Keratinocyte (primary cell): Measurements from ENCODE around the gene TRAIP. TPM values are rescaled to one million over a fixed set of nuclear protein-coding genes. Genes with fewer than 3 reads are reported as not detected.

Experiments
- DNase-seq: peaks from one replicate; pipeline ENCODE4 v3.0.0-alpha.2; 2011; ENCODE audit warnings: low read depth, missing footprints, low spot score
- FAIRE-seq: peaks from 2 replicates; lab custom pipeline; 2011; peaks lifted over from hg19 to GRCh38; lab: Jason Lieb, UNC
- H2AFZ ChIP-seq: 2 replicates; pipeline ENCODE4 v1.6.0; 2012; ENCODE audit warnings: low read length, control low read depth, inconsistent platforms; ENCODE audit not compliant: control insufficient read depth
- H3K27ac ChIP-seq: 2 replicates; pipeline ENCODE4 v1.5.1; 2011; ENCODE audit warnings: low read length; ENCODE audit not compliant: control insufficient read depth, insufficient read depth
- H3K27me3 ChIP-seq: 3 replicates; pipeline ENCODE4 v1.6.0; 2011; ENCODE audit warnings: low read length; ENCODE audit not compliant: control insufficient read depth, insufficient read depth; ENCODE audit errors: extremely low read depth
- H3K36me3 ChIP-seq, 2 experiments: 2 replicates in 1 of 2; 3 replicates in 1 of 2; pipeline ENCODE4 v1.5.1; 2011; ENCODE audit warnings: low read length in 2 of 2, mild to moderate bottlenecking in 1 of 2; ENCODE audit not compliant: control insufficient read depth in 2 of 2, insufficient read depth in 2 of 2; ENCODE audit errors: extremely low read depth in 1 of 2
- H3K4me1 ChIP-seq: 3 replicates; pipeline ENCODE4 v1.5.1; 2011; ENCODE audit warnings: low read length; ENCODE audit not compliant: control insufficient read depth, insufficient read depth; ENCODE audit errors: extremely low read depth
- H3K4me2 ChIP-seq: 3 replicates; pipeline ENCODE4 v1.6.0; 2011; ENCODE audit warnings: low read depth, low read length; ENCODE audit not compliant: control insufficient read depth, insufficient read depth; ENCODE audit errors: extremely low read depth
- H3K4me3 ChIP-seq, 3 experiments: fragments of 200-600 bp in 1 of 3; sonication (generic) in 1 of 3; 2 replicates in 2 of 3; 3 replicates in 1 of 3; pipeline ENCODE4 v1.5.1; 2011 to 2016; ENCODE audit warnings: low read length in 3 of 3, mild to moderate bottlenecking in 3 of 3, control low read depth in 2 of 3, inconsistent platforms in 1 of 3, low read depth in 1 of 3, mixed read lengths in 1 of 3, mixed run types in 1 of 3, moderate library complexity in 1 of 3; ENCODE audit not compliant: control insufficient read depth in 2 of 3, insufficient read depth in 2 of 3; ENCODE audit errors: extremely low read depth in 1 of 3
- H3K79me2 ChIP-seq: 2 replicates; pipeline ENCODE4 v1.6.0; 2012; ENCODE audit warnings: low read length; ENCODE audit not compliant: control insufficient read depth, insufficient read depth
- H3K9ac ChIP-seq: 3 replicates; pipeline ENCODE4 v1.6.0; 2011; ENCODE audit warnings: low read length; ENCODE audit not compliant: control insufficient read depth, insufficient read depth; ENCODE audit errors: extremely low read depth
- H3K9me1 ChIP-seq: 3 replicates; pipeline ENCODE4 v1.6.0; 2011; ENCODE audit warnings: low read length; ENCODE audit not compliant: control insufficient read depth, insufficient read depth; ENCODE audit errors: extremely low read depth
- H3K9me3 ChIP-seq: 2 replicates; pipeline ENCODE4 v1.5.1; 2012; ENCODE audit warnings: low read depth, low read length; ENCODE audit not compliant: control insufficient read depth
- H4K20me1 ChIP-seq: 3 replicates; pipeline ENCODE4 v1.6.0; 2011; ENCODE audit warnings: low read length; ENCODE audit not compliant: control insufficient read depth, insufficient read depth; ENCODE audit errors: extremely low read depth
- CTCF ChIP-seq, 3 experiments: IDR thresholded peaks in 1 of 3; conservative IDR thresholded peaks in 1 of 3; optimal IDR thresholded peaks in 1 of 3; 2 replicates in 2 of 3; 3 replicates in 1 of 3; pipeline versions ENCODE3 to v1.5.1; 2011; ENCODE audit warnings: low read length in 3 of 3, mild to moderate bottlenecking in 3 of 3, moderate library complexity in 2 of 3, control low read depth in 1 of 3, inconsistent platforms in 1 of 3; ENCODE audit not compliant: insufficient read depth in 2 of 3; ENCODE audit errors: extremely low read depth in 1 of 3
- EZH2 ChIP-seq: IDR thresholded peaks from one replicate; pipeline ENCODE4 v1.6.1; 2012; ENCODE audit warnings: inconsistent platforms, mild to moderate bottlenecking, low read length, moderate library complexity
- dilution Hi-C: fragments of 300-500 bp; cut with MboI; formaldehyde crosslinking; loops from one replicate; pipeline ENCODE4 v1.7.0; 2020; ENCODE audit warnings: low sequenced_read_pairs; ENCODE audit not compliant: extremely low pct_ligation_motif_present
- polyA plus RNA-seq, 5 experiments: library from polyadenylated mRNA; depleted of rRNA in 3 of 5; stranded (reverse) in 3 of 5; stranded (forward) in 1 of 5; unstranded in 1 of 5; fragments of >200 nt; gene quantifications; 1 replicate in 1 of 5; 2 replicates in 3 of 5; 3 replicates in 1 of 5; pipeline versions ENCODE4 v1.2.1 to v1.2.3, GENCODE V29; 2011 to 2012; ENCODE audit warnings: missing spikeins in 2 of 5, low read depth in 1 of 5, low replicate concordance in 1 of 5

The TRAIP gene
- polyA plus RNA-seq, 1 donor (not counting 4 experiments of a cell fraction or from before 2014, with no cell fraction given): 5.8 TPM

GRCh38 chr3:49788056-49788455 lies 68.3 kb downstream of the TRAIP start:
- H3K9me1 ChIP-seq: no peaks in the 10 kb centered on the region
- H2AFZ ChIP-seq: no peak overlapping the region
- TF ChIP-seq EZH2 (no peak), CTCF (optimal IDR thresholded peaks at IDR 0.05 in 1 of 3, IDR thresholded peaks at IDR 0.05 in 1 of 3, conservative IDR thresholded peaks at IDR 0.05 in 1 of 3; ENCODE audit: extremely low read depth in 1 of 3, insufficient read depth in 2 of 3, low read length in 3 of 3) (no peak)
- peaks cover 12% of the 10 kb centered on the region for H3K4me1 ChIP-seq
- no peak overlapping the region for H3K27ac ChIP-seq
- no peaks in the 10 kb centered on the region for H3K27me3 ChIP-seq
- no peak overlapping the region for H3K4me3 ChIP-seq
- H3K9ac ChIP-seq: no peak overlapping the region
- FAIRE-seq (no peak), DNase-seq (no peak)
- H3K36me3 ChIP-seq: peaks cover 0 to 3% of the 10 kb centered on the region in 2 experiments
- no peaks in the 10 kb centered on the region for H4K20me1 ChIP-seq
- peaks cover 26% of the 10 kb centered on the region for H3K79me2 ChIP-seq
- H3K9me3 ChIP-seq: no peaks in the 10 kb centered on the region
- H3K4me2 ChIP-seq: no peak overlapping the region
- dilution Hi-C loops: no loop called here

GRCh38 chr3:49787536-49787935 lies 68.8 kb downstream of the TRAIP start:
- H3K79me2 ChIP-seq: peaks cover 28% of the 10 kb centered on the region
- no peaks in the 10 kb centered on the region for H4K20me1 ChIP-seq
- FAIRE-seq (no peak), DNase-seq (no peak)
- peaks cover 0 to 6% of the 10 kb centered on the region in 2 experiments for H3K36me3 ChIP-seq
- no peaks in the 10 kb centered on the region for H3K27me3 ChIP-seq
- no peak overlapping the region for H3K4me2 ChIP-seq
- no peaks in the 10 kb centered on the region for H3K9me1 ChIP-seq
- H2AFZ ChIP-seq: no peak overlapping the region
- H3K9me3 ChIP-seq: no peaks in the 10 kb centered on the region
- peaks cover 12% of the 10 kb centered on the region for H3K4me1 ChIP-seq
- H3K27ac ChIP-seq: no peak overlapping the region
- H3K9ac ChIP-seq: no peak overlapping the region
- no peak overlapping the region for H3K4me3 ChIP-seq
- TF ChIP-seq CTCF (optimal IDR thresholded peaks at IDR 0.05 in 1 of 3, IDR thresholded peaks at IDR 0.05 in 1 of 3, conservative IDR thresholded peaks at IDR 0.05 in 1 of 3; ENCODE audit: extremely low read depth in 1 of 3, insufficient read depth in 2 of 3, low read length in 3 of 3) (no peak), EZH2 (no peak)
- dilution Hi-C loops: no loop called here
